ENCODE measurements around the gene ITGB4.

ITGB4 gene

GRCh38 chr17:75806822-75807500, 85.7 kb downstream of the ITGB4 start:
- no peak for DNase-seq (ENCODE audit: low read depth)
- H3K4me3 ChIP-seq (ENCODE audit: low read length) = no peak overlapping the region
- TF ChIP-seq, protein P1, sequence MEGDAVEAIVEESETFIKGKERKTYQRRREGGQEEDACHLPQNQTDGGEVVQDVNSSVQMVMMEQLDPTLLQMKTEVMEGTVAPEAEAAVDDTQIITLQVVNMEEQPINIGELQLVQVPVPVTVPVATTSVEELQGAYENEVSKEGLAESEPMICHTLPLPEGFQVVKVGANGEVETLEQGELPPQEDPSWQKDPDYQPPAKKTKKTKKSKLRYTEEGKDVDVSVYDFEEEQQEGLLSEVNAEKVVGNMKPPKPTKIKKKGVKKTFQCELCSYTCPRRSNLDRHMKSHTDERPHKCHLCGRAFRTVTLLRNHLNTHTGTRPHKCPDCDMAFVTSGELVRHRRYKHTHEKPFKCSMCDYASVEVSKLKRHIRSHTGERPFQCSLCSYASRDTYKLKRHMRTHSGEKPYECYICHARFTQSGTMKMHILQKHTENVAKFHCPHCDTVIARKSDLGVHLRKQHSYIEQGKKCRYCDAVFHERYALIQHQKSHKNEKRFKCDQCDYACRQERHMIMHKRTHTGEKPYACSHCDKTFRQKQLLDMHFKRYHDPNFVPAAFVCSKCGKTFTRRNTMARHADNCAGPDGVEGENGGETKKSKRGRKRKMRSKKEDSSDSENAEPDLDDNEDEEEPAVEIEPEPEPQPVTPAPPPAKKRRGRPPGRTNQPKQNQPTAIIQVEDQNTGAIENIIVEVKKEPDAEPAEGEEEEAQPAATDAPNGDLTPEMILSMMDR (conservative IDR thresholded peaks at IDR 0.05; ENCODE audit: low read length) = no peak
